HepG2 (cell line): ENCODE results near the gene SLC28A1. TPM values are rescaled to one million over a fixed set of nuclear protein-coding genes. Genes with fewer than 3 reads are reported as not detected.

Experiments used
- ATAC-seq: fragments of 200-7000 bp; cut with Tn5 transposase; 3 replicates; pipeline ENCODE4 v1.9.1; 2020; ENCODE audit warnings: mild to moderate bottlenecking, moderate library complexity
- BruUV-seq: library from RNA; stranded (reverse); fragments of 400-500 nt; replicated peaks from 2 replicates; lab custom pipeline; 2021; lab: Mats Ljungman, UMichigan
- CTCF ChIA-PET: fragments of 300-600 bp; formaldehyde crosslinking; extraction: SDS; loops from one replicate; lab custom pipeline; 2021; ENCODE audit warnings: low total read pairs, inconsistent platforms, low intra/inter-chr PET ratio; lab: Yijun Ruan, JAX
- POLR2A ChIA-PET: fragments of 350-600 bp; sonication (Branson Sonifier 250); formaldehyde crosslinking; loops from one replicate; lab custom pipeline; 2020; ENCODE audit warnings: antibody characterized with exemption, inconsistent platforms; lab: Yijun Ruan, JAX
- DNase-seq: peaks from one replicate; pipeline ENCODE4 v3.0.0-alpha.2; 2015; ENCODE audit warnings: low spot score
- FAIRE-seq: peaks from 3 replicates; lab custom pipeline; 2011; peaks lifted over from hg19 to GRCh38; lab: Jason Lieb, UNC
- H2AFZ ChIP-seq: one replicate; pipeline ENCODE4 v1.6.1; 2011; ENCODE audit warnings: low read length, inconsistent platforms
- H3K27ac ChIP-seq: fragments of 300-600 bp; 3 replicates; pipeline ENCODE4 v1.8.0; 2011; ENCODE audit warnings: mixed run types, mild to moderate bottlenecking, mixed read lengths, low read length, inconsistent platforms; ENCODE audit not compliant: insufficient read depth; ENCODE audit errors: extremely low read length
- H3K27me3 ChIP-seq, 2 experiments: fragments of 200-600 bp in 1 of 2; 2 replicates in 1 of 2; 3 replicates in 1 of 2; pipeline versions ENCODE4 v1.6.0 to v1.8.0; 2011; ENCODE audit warnings: low read length in 2 of 2, mild to moderate bottlenecking in 2 of 2, moderate library complexity in 2 of 2, inconsistent platforms in 1 of 2; ENCODE audit not compliant: insufficient read depth in 2 of 2, control insufficient read depth in 1 of 2
- H3K36me3 ChIP-seq, 2 experiments: fragments of 200-600 bp in 1 of 2; replicated peaks in 1 of 2; 2 replicates in 1 of 2; 3 replicates in 1 of 2; pipeline versions ENCODE4 v1.5.1 to v1.8.0; 2011; ENCODE audit warnings: low read length in 2 of 2, inconsistent platforms in 1 of 2; ENCODE audit not compliant: insufficient read depth in 2 of 2, control insufficient read depth in 1 of 2
- H3K4me1 ChIP-seq: 2 replicates; pipeline ENCODE4 v1.5.1; 2012; ENCODE audit warnings: low read length, inconsistent platforms; ENCODE audit not compliant: insufficient read depth
- H3K4me2 ChIP-seq: 2 replicates; pipeline ENCODE4 v1.6.0; 2011; ENCODE audit warnings: low read depth, low read length, inconsistent platforms
- H3K4me3 ChIP-seq, 3 experiments: fragments of 200-600 bp in 1 of 3; sonication (generic), shearing (Covaris generic) in 1 of 3; replicated peaks in 1 of 3; 2 replicates each; pipeline ENCODE4 v1.5.1; 2011 to 2016; ENCODE audit warnings: low read length in 3 of 3, inconsistent platforms in 2 of 3, low read depth in 2 of 3, mild to moderate bottlenecking in 2 of 3, control low read depth in 1 of 3, mixed read lengths in 1 of 3; ENCODE audit not compliant: insufficient read depth in 1 of 3
- H3K79me2 ChIP-seq: one replicate; pipeline ENCODE4 v1.6.1; 2011; ENCODE audit warnings: low read length, inconsistent platforms; ENCODE audit not compliant: insufficient read depth
- H3K9ac ChIP-seq: 2 replicates; pipeline ENCODE4 v1.6.0; 2011; ENCODE audit warnings: mild to moderate bottlenecking, low read depth, low read length, inconsistent platforms; ENCODE audit not compliant: insufficient read depth
- H3K9me3 ChIP-seq: 2 replicates; pipeline ENCODE4 v1.5.1; 2012; ENCODE audit warnings: mild to moderate bottlenecking, low read length
- H4K20me1 ChIP-seq: 2 replicates; pipeline ENCODE4 v1.6.0; 2011; ENCODE audit warnings: inconsistent platforms, mild to moderate bottlenecking, low read length, moderate library complexity; ENCODE audit not compliant: insufficient read depth
- ATF3 ChIP-seq: sonication (generic); formaldehyde crosslinking; IDR thresholded peaks from 2 replicates; pipeline ENCODE4 v1.4.0; 2020; ENCODE audit warnings: missing genetic modification reagents
- CCDC6 ChIP-seq: sonication (generic); formaldehyde crosslinking; IDR thresholded peaks from 2 replicates; pipeline ENCODE4 v1.8.1; 2022; ENCODE audit warnings: mild to moderate bottlenecking, missing genetic modification reagents, moderate library complexity
- ELF1 ChIP-seq: sonication (generic); formaldehyde crosslinking; IDR thresholded peaks from 2 replicates; pipeline ENCODE4 v1.4.0; 2020; ENCODE audit warnings: missing genetic modification reagents
- FOSL1 ChIP-seq: sonication (generic); formaldehyde crosslinking; IDR thresholded peaks from 2 replicates; pipeline ENCODE4 v1.9.0; 2021; ENCODE audit warnings: missing genetic modification reagents, borderline replicate concordance
- HNRNPL ChIP-seq: fragments of 200-400 bp; formaldehyde crosslinking; IDR thresholded peaks from 2 replicates; pipeline ENCODE4 v1.6.1; 2017; ENCODE audit warnings: mild to moderate bottlenecking, low read depth, low read length
- KLF9 ChIP-seq: IDR thresholded peaks from 2 replicates; pipeline ENCODE4 v1.6.1; 2016; ENCODE audit warnings: low read depth
- MAF1 ChIP-seq: sonication (generic); formaldehyde crosslinking; IDR thresholded peaks from 2 replicates; pipeline ENCODE4 v1.5.0; 2020; ENCODE audit warnings: missing genetic modification reagents, borderline replicate concordance
- NFKB2 ChIP-seq: sonication (generic); formaldehyde crosslinking; IDR thresholded peaks from 2 replicates; pipeline ENCODE4 v1.4.0; 2020; ENCODE audit warnings: missing genetic modification reagents, borderline replicate concordance
- NR3C1 ChIP-seq: sonication (generic); formaldehyde crosslinking; IDR thresholded peaks from 2 replicates; pipeline ENCODE4 v1.4.0; 2020; ENCODE audit warnings: missing genetic modification reagents
- NRL ChIP-seq: sonication (generic); formaldehyde crosslinking; IDR thresholded peaks from 2 replicates; pipeline ENCODE4 v1.5.0; 2020; ENCODE audit warnings: missing genetic modification reagents, mild to moderate bottlenecking, moderate library complexity, borderline replicate concordance
- POGZ ChIP-seq: sonication (generic); formaldehyde crosslinking; IDR thresholded peaks from 2 replicates; pipeline ENCODE4 v1.4.0; 2020; ENCODE audit warnings: mild to moderate bottlenecking, missing genetic modification reagents
- POLR2AphosphoS2 ChIP-seq: IDR thresholded peaks from 2 replicates; pipeline ENCODE4 v1.6.1; 2011; ENCODE audit warnings: low read depth, low read length, improper control_type of control experiment
- TRIM24 ChIP-seq: sonication (generic); formaldehyde crosslinking; IDR thresholded peaks from 2 replicates; pipeline ENCODE4 v1.8.0; 2022; ENCODE audit warnings: mild to moderate bottlenecking, missing genetic modification reagents
- ZBTB7A ChIP-seq: sonication (generic); formaldehyde crosslinking; IDR thresholded peaks from 2 replicates; pipeline ENCODE4 v1.8.0; 2022; ENCODE audit warnings: mild to moderate bottlenecking, missing genetic modification reagents
- ZKSCAN8 ChIP-seq: IDR thresholded peaks from 2 replicates; pipeline ENCODE4 v1.6.1; 2016; ENCODE audit warnings: borderline replicate concordance, missing genetic modification reagents, missing compliant biosample characterization
- ZNF331 ChIP-seq: sonication (generic); formaldehyde crosslinking; IDR thresholded peaks from 2 replicates; pipeline ENCODE4 v1.4.0; 2020; ENCODE audit warnings: missing genetic modification reagents
- ZNF746 ChIP-seq: sonication (generic); formaldehyde crosslinking; IDR thresholded peaks from 2 replicates; pipeline ENCODE4 v1.8.0; 2022; ENCODE audit warnings: mild to moderate bottlenecking, missing genetic modification reagents
- WGBS: methylation state at CpG from one replicate; pipeline ENCODE4 v1.1.6; 2017; ENCODE audit warnings: low lambda C conversion rate; 5-methylcytosine and 5-hydroxymethylcytosine counted together
- in situ Hi-C: cut with HindIII; loops from 2 replicates; pipeline ENCODE4 v1.10.0; 2017; ENCODE audit warnings: low pct_unique_long_range_greater_than_20kb; ENCODE audit not compliant: extremely low pct_ligation_motif_present
- intact Hi-C: fragments of 100-400 bp; cut with micrococcal nuclease; formaldehyde crosslinking; loops from one replicate; pipeline ENCODE4 v1.10.0; 2022; ENCODE audit not compliant: unreplicated experiment
- polyA plus RNA-seq, 8 experiments: library from polyadenylated mRNA; depleted of rRNA in 3 of 8; stranded (reverse) in 7 of 8; unstranded in 1 of 8; fragments of >200 nt; fragmentation: Illumina TruSeq in 4 of 8; extraction: Trizol in 4 of 8; gene quantifications; 2 replicates each; pipeline versions ENCODE4 v1.2.1 to v1.2.3, GENCODE V29; 2011 to 2016; ENCODE audit warnings: low read depth in 4 of 8, missing spikeins in 1 of 8, mixed read lengths in 1 of 8; ENCODE audit not compliant: insufficient read depth in 1 of 8
- total RNA-seq, 5 experiments: library from RNA; depleted of rRNA; stranded (reverse); fragments of >200 nt; fragmentation: Illumina TruSeq; extraction: Trizol; gene quantifications; 2 replicates each; pipeline ENCODE4 v1.2.3, GENCODE V29; 2016; ENCODE audit warnings: low read depth in 1 of 5
- TF ChIP-seq, protein P1 (sequence below): sonication (generic); formaldehyde crosslinking; IDR thresholded peaks from 2 replicates; pipeline ENCODE4 v1.9.0; 2021; ENCODE audit warnings: missing genetic modification reagents, borderline replicate concordance

Gene SLC28A1
- total and polyA plus RNA-seq, 2 of the 13 experiments (the other 11 are each of a cell fraction or from before 2014, with no cell fraction given) = 0.31 to 5.8 TPM

DNA sequence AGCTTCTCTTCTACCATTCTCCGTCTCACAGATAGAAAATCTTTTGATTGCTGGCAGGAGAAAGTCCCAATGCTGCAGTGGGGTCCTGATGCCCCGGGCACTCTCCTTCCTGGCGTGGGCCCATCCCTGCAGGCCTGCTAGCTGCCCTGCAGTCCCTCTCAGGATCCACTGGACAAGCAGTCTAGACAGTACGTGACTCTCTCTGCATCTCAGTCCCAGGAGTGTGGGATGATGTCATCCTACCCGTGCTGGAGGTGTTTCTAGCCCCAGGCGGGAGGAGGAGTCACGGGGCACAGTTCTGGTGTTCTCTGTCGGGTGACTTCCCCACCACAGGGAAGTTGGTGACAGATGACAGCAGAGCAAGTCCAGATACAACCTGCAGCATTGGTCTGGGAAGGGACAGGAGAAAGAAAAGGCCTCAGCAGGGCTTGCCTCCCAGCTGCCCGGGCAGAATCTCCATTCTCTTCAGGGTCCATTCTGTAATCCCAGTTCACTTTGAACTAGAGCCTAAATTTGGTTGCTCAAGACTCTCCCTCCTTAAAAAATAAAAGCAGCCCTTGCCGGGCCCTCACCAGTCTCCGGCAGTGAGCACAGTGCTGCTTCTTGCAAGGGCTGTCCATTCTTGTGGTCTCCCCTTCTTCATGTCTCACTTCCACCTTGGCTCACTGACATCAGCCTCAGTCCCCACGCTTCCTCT lies 30.6 kb downstream of the SLC28A1 start:
- intact Hi-C loops (loop anchor here (5.0 kb wide), 1 partner anchor 168 kb away; the partner anchor contains the start of gene ZNF592), in situ Hi-C loops (no loop called here)
- ChIA-PET POLR2A (no interaction called here), CTCF (no interaction called here)
- Histone ChIP-seq H3K79me2 (no peaks in the 10 kb centered on the region), H3K9me3 (no peaks in the 10 kb centered on the region), H3K27me3 (no peaks in the 10 kb centered on the region; a peak in 1 of 5 replicates), H4K20me1 (no peaks in the 10 kb centered on the region), H2AFZ (no peak overlapping the region), H3K27ac (peak overlapping the region; percentile 31), H3K9ac (peak overlapping the region; percentile 38; the same call in 1 of the 2 replicates), H3K4me1 (peaks cover 77% of the 10 kb centered on the region), H3K4me2 (peak overlapping the region; percentile 71), H3K36me3 (no peaks in the 10 kb centered on the region), H3K4me3 (peak overlapping the region in 2 of 3 experiments; percentile 3 to 48; a peak in 2 of 6 replicates)
- DNase-seq (peak; percentile 84), ATAC-seq (peak; percentile 79), FAIRE-seq (peak; percentile 43)
- no TSS peak for BruUV-seq
- 32% methylated on average over 8 of the region's 12 CpGs for WGBS
- TF ChIP-seq HNRNPL = no peak
- TF ChIP-seq ZNF746 = no peak
- no peak for TF ChIP-seq POLR2AphosphoS2
- peak; percentile 95 for TF ChIP-seq ATF3 (CRISPR knock-in tag)
- TF ChIP-seq TRIM24 (CRISPR knock-in tag) = no peak
- 0 out of 2 replicates have a peak, but pooled peaks have one; percentile 37 for TF ChIP-seq KLF9 (CRISPR knock-in tag)
- TF ChIP-seq ZBTB7A = no peak
- peak; percentile 75; the same call in 1 of the 2 replicates for TF ChIP-seq ZNF331 (CRISPR knock-in tag)
- TF ChIP-seq, protein P1, sequence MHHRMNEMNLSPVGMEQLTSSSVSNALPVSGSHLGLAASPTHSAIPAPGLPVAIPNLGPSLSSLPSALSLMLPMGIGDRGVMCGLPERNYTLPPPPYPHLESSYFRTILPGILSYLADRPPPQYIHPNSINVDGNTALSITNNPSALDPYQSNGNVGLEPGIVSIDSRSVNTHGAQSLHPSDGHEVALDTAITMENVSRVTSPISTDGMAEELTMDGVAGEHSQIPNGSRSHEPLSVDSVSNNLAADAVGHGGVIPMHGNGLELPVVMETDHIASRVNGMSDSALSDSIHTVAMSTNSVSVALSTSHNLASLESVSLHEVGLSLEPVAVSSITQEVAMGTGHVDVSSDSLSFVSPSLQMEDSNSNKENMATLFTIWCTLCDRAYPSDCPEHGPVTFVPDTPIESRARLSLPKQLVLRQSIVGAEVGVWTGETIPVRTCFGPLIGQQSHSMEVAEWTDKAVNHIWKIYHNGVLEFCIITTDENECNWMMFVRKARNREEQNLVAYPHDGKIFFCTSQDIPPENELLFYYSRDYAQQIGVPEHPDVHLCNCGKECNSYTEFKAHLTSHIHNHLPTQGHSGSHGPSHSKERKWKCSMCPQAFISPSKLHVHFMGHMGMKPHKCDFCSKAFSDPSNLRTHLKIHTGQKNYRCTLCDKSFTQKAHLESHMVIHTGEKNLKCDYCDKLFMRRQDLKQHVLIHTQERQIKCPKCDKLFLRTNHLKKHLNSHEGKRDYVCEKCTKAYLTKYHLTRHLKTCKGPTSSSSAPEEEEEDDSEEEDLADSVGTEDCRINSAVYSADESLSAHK (CRISPR knock-in tag) = no peak
- TF ChIP-seq FOSL1 (CRISPR knock-in tag) = no peak
- TF ChIP-seq NRL (CRISPR knock-in tag) = no peak
- TF ChIP-seq ELF1 (CRISPR knock-in tag) = 0 out of 2 replicates have a peak, but pooled peaks have one; percentile 32
- TF ChIP-seq NFKB2 (CRISPR knock-in tag) = no peak
- TF ChIP-seq NR3C1 (CRISPR knock-in tag) = no peak
- TF ChIP-seq POGZ (CRISPR knock-in tag) = peak; percentile 75
- peak; percentile 43; the same call in 1 of the 2 replicates for TF ChIP-seq ZKSCAN8 (CRISPR knock-in tag)
- TF ChIP-seq CCDC6 (CRISPR knock-in tag) = no peak
- no peak for TF ChIP-seq MAF1 (CRISPR knock-in tag)
